GM21367 (cell line): Measurements from ENCODE around the gene CDCA5.
A peak's percentile ranks its signal among the peaks of the same experiment; 100 is the strongest.

ENCODE experiments used
- ATAC-seq: cut with Tn5 transposase; IDR thresholded peaks from one replicate; pipeline ENCODE4 v1.9.1; 2021; ENCODE audit not compliant: unreplicated experiment

CDCA5 gene

GRCh38 chr11:65083834-65084597, at the start of gene CDCA5, which contains the start of gene ZFPL1:
Gene CDCA5, minus strand, starts transcription at chr11:65084040. Its CDS starts 62 bp downstream, at chr11:65083978.
Gene ZFPL1, plus strand, starts transcription at chr11:65084222. Its CDS starts 477 bp downstream, at chr11:65084699.
- ATAC-seq: peak; percentile 77

GRCh38 chr11:65132988-65133700, 49.3 kb upstream of the CDCA5 start:
- ATAC-seq: no peak

DNA sequence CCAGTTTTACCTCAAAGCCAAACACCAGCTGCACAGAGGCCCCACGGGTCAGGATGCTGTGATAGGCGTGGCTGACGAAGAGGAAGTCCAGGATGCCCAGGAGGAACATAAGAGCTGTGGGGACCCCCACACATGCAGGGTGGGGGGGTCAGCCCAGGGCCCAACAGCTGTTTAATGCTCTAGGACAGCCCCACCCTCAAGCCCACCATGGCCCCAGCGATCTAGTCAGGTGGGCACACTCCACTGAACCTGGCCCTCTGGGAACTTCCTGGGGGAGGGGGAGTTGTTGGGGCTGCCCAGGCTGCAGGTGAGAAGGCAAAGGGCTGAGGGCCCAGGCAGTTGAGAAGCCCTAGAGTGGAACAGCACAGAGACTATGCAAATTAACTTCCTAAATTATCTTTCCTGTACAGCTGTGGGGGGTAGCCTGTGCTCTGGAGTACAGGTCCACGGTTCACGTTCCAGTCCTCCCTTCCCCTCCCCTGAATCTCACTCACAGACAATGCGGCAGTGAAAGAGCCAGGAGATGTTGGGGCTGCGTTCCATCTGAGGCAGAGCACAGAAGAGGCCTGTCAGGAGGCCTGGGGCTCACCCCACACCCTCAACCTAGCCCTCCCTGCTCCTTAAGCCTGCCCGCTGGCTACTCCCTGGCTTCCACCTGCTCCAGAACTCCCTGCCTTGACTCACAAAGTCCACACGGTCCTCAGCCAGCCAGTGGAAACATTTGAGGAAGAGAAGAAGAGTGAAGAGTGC, 48.6 kb upstream of the CDCA5 start:
- no peak for ATAC-seq

DNA sequence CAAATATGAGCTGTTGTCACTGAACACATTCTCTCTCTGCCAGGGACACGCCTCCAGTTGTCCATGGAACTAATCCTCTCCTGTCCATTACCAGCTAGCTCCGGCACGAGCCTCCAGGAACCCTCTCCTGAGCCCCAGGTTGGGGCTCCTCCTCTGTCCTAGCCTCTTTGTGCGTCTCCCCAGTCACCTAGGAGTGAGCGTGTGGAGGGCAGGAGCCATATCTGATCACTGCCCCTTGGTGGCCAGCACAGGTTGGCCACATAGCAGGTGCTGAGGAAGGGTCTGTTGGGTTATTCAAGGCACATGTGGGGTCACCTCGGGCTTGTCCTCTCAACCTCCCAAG, 48.0 kb upstream of the CDCA5 start:
- ATAC-seq: no peak

DNA sequence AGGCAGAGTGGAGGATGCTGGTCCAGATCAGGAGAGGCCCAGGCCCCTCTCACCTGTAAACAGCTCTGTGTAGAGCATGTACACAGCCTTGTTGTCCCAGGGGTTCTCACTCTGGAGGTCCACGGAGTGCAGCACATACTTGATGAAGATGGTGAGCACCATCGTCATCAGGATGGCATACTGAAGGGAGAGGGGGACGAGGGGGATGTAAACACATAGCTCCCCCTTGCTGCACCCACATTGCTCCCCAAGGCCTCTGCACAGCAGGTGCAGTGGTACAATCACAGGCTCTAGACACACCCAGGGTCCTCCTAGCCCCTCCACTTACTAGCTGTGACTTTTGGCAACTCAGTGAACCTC, 47.6 kb upstream of the CDCA5 start:
- no peak for ATAC-seq

GRCh38 chr11:65130631-65131416, 47.0 kb upstream of the CDCA5 start:
- no peak for ATAC-seq

GRCh38 chr11:65129649-65130441, 46.0 kb upstream of the CDCA5 start:
- no peak for ATAC-seq

GRCh38 chr11:65128182-65129145, 44.6 kb upstream of the CDCA5 start:
- ATAC-seq: no peak

DNA sequence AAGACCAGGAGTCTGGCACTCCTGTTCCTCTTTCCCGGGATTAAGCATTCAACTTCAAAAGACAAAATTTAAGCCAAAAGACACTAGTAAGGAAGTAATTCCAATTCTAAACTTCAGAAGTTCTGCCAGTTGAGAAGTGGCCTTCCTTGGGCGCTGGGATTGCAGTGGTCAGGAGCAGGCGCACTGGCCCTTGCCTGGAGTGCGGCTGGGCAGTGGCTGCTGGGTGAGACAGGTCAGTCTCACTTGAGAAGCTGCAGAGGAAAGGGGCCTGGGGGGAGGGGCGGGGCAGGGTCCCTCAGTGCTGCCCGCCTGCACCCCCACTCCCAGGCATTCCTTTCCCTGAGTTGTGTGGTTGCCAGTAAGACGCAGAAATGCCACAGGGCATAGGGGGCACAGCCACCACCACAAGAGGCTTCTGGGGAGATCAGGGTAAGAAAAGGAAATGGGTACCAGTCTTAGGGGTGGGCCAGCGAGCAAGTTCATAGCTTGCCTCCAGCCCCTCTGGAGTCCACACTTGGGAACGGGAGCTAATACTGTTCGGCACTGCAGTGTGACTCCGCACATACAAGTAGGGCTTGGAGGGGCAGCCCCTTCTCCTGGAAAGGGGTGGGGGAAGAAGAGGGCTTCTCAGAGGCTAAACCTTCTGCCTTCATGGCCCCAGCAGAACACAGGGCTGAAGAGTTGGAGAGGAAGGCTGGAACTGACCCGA, 43.8 kb upstream of the CDCA5 start:
- ATAC-seq: no peak

DNA sequence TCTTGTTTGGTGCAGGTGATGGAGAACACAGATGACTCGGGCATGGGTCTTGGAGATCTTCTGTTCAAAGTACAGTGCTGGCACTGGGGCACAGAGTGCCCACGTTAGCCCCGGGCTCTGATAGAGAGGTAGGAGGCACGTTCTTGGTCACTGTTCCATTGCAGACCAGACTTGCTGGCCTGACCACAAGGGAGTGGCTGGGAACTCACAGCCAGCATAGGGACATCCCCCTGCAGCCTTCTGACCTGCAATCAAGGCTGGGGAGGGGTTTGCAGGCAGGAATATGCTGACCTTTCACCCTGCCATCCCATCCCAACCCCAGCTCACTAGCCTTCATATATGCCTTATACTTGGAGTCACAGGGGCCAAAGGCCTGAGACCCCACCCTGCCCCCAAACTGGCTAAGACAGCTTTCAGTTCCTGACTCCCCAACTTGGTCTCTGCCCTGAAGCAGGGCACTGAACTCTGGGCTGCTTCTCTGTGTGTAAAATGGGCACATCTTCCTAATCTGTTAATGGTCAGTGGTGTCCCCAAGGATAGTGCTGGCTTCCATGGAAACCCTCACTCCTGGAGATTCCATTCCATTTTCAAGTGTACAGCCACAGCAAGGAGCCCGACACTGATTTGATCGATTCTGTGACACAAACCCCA, 42.9 kb upstream of the CDCA5 start:
- ATAC-seq: no peak

DNA sequence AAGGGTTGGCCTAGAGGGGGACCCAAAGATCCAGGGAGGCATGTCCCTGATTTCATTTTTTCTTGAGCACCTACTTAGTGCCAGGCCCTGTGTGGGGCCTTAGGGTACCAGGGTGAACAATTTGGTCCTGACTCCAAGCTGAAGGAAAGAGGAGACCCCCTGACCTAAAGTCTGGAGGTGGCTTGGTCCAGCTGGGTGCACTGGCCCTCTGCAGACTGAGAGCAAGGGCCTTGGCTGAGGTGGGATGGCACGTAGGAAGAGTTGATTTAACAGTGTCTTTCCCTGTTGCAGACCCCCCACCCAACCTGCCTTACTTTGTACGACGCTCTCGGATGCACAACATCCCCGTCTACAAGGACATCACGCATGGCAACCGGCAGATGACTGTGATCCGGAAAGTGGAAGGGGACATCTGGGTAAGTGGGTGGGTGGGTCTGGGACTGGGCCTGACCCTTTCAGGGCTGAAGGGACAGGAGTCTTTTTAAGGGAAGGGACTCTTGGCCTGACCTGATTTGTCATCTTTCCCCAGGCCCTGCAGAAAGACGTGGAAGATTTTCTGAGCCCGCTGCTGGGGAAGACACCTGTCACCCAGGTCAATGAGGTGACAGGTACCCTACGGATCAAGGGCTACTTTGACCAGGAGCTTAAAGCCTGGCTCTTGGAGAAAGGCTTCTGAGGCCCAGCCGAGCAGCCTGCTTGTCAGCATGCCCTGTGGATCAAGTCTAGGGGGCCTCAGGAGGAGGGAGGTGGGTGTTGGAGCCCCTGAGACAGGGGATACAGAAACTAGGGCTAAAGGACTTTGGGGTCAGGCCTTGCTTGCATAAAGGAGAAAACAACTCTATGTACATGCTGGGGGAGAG, 41.6 kb upstream of the CDCA5 start:
- ATAC-seq: no peak

- no peak for ATAC-seq
Observed at GRCh38 chr11:65124480-65125196, 40.8 kb upstream of the CDCA5 start.

DNA sequence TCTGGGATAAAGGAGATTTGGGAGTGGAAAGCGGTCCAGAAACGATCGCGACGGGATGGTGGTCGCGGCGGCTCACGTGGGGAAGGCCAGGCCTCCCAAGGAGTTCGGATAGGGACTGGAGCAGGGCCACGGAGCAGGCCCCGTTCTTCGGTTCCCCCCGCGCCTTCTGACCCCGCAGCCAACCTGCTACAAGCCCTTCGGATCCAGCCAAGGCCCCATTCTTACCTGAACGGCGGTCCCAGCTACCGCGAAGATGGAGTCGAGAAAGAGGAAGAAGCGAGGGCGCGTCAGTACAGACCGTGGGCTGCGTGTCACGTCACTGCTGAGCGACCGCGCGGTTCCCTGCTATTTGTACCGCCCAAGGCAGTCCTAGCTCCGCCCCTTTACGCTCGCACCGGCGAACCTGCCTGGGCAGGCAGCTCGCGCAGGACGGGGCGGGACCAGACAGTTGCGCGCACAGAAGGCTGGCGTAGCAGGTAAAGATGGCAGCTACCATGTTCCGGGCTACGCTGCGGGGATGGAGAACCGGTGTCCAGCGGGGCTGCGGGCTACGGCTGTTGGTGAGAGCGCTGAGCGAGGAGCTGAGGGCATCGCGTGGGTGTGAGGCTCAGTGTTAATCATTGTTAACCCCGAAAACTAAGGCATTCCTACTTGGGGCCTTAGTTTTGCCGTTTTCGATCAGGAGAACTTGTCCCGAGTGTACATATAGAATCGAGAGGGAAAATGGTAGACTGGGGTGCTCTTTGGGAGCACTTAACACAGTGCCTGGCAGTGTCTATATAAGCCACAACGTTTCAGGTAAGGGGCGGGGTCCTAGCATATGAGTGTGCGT, 38.2 kb upstream of the CDCA5 start, which contains the start of the genes FAU and MRPL49:
Gene FAU (minus strand): TSS at position 270 of the 832 bp plus-strand sequence. CDS start 321 bp downstream, outside the sequence.
Gene MRPL49 (plus strand): TSS at position 457 of the 832 bp plus-strand sequence. CDS start 26 bp downstream, at position 483.
- peak; percentile 48 for ATAC-seq

GRCh38 chr11:65121447-65121864, 37.6 kb upstream of the CDCA5 start:
- no peak for ATAC-seq

DNA sequence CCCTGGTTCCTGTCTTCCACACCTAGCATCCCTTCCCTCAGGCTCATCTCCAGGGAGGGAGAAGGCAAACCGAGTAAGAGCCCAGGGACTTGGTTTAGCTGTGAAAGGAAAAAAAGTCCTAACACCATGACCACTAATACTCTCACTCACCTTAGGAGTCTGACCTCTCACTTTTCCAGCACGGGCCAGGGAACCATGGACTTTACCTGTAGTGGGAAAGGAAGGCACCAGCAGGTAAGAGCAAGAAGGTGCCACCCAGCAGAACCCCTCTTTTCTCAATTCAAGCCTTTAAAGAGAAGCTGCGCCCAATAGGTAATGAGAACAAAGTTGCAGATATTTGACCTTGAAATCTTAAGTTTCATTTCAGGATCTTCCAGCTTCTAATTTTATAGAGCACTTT, 37.0 kb upstream of the CDCA5 start:
- ATAC-seq: no peak
